ENCODE data around the gene MPND.

The MPND gene

DNA sequence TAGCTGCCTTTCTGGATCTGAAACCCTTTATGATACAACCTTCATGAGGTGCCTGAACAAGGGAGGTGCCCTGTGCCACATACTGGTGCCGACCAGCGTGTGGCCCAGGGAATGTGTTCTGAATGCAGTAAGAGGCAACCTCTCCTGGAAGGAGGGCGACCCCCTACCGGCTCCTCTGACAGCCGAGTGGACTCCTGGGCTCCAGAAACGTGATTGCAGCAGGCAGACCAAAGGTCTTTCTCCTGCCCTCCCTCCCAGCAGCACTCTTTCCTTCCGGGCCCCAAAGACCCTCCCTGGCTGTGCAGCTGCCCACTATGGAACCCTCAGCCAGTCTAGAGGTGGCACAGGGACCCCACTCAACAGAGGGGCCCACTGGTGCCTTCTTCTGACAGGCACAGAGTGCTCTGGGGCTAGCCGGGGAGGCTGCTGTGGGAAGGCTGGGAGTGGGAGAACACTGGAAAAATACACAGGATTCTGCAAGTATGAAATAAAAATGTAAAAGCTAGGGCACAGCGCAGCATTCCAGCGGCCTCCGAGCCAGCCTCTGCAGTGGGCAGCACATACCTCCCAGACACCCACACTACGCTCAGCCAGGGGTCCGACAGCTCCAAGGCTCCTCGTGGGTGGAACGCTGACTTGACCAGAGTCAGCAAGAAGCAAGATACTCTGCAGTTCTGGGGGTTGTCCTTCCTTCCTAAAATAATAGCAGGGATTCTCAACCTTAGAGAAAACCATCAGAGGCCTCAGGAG, 42.1 kb downstream of the MPND start:
- no peak for FAIRE-seq

DNA sequence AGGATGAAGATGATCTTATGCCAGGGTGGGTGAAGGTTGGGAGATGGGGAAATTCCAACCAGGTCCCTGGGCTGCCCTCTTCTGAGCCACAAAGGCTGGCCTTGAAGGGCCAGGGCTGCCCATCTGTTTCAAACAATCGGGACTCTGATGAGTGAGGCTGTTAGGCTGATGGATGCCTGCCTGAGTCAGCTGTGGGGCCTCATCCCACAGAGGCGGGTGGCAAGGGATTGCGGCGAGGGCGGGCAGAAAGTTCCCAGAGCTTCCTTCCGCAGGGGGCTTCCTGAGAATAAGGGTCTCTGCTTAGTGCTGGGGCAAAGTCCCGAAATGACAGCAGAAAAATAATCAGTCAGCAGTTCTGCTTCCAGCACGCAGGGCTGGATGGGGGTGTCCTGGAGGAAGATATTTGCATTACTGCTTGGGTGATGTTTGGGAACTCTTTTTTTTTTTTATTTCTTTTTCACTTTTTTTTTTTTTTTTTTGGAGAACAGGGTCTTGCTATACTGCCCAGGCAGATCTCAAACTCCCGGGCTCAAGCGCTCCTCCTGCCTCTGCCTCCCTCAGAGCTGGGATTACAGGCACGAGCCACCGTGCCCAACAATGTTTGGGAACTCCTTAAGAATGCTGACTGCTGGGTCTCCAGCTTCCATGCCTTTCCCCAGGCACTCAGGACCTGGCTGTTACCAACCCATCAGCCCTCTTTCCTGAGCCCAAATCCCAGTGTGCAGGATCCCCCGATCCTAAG, 42.9 kb downstream of the MPND start:
- FAIRE-seq = no peak

DNA sequence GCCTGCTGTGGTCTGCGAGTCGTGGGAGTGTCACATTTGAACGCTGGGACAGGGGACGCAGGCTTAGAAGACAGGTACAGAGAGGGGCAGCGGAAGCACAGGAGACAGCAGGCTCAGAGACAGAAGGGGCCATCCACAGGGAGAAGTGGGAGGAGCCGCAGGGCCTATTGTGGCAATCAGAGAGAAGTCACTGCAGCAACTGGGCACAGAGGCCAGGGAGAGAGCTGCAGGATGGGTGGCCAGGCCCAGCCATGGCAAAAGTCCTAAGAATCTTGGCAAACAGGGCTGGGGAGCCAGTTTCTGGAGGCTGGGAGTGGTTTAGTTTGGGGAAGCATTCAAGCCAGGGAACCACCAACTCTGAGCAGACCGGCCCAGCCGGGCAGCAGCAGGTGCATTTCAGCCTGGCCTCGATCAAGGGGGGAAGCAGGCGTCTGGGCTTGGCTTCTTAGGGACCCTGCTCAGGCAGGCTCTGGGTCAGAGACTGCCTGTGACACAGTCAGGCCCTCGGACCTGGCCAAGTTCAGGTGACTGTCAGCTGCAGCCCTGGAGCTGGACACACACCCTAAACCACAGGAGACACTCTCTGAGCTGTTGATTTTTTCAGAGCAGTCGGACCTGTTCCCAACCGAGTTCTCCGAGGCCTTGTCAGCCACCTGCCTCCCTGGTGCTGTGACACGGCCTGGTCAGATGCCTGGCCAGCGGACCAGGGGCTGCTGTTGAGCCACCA, 45.1 kb downstream of the MPND start:
- FAIRE-seq = no peak

DNA sequence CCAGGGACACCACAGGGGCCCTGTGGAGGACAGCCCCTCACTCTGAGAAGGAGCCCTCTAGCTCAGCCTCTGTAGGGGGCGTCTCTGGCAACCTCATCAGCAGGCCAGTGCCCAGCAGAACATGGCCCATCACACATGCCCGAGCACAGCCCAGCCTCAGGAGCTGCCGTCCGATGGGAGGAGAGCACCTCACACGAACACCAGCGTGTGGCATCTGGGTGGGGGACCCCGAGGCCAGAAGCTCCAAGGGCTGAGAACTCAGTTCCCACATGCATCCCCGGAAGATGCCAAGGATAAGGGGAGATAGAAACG, 45.7 kb downstream of the MPND start:
- no peak for FAIRE-seq

DNA sequence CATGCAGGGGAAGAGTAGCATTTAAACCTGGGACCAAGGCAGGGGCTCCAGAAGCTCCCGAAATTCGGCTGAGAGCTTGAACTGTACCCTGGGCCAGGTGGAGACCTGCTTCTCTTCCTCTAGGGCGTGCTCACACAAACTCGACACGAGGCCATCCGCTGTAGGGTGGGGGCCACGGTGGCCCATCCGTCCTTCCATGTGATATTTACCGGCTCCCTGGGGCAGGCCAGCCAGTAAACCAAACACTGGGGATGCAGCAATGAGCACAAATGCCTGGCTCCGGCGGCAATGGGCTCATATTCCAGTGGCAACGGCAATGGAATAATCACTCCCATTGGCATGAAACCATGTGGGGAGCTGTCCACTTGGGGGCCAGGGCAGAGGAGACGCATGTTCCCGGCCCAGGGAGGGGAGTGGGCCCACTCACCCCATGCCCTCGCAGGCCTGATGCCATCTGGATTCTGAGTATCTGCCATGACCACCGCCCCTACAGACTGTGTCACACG, 46.2 kb downstream of the MPND start:
- no peak for FAIRE-seq

DNA sequence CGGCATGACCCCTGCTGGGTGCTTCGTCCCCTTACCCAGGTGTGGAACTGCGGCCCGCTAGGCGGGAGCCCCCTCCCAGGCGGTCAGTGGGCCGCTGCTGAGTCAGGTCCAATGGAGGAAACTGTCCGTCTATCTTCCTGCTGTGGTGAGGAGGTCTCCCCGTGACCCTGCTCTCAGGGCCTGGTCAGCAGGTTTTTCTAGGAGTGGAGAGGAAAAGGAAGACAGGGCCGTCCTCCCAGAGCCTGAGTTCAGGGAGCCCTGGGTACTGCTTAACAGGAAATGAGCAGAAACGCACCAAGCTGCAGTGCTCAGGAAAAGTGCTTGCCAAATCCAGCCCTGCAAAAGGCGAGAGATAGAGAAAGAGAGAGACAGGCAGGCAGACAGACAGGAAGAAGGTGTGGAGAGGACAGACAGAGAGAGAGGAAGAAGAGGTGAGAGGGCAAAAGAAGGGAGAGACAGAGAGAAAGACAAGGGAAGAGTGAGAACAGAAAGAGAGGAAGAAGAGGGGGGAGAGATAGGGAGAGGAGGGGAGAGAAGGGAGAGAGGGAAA, 46.7 kb downstream of the MPND start:
- no peak for FAIRE-seq

DNA sequence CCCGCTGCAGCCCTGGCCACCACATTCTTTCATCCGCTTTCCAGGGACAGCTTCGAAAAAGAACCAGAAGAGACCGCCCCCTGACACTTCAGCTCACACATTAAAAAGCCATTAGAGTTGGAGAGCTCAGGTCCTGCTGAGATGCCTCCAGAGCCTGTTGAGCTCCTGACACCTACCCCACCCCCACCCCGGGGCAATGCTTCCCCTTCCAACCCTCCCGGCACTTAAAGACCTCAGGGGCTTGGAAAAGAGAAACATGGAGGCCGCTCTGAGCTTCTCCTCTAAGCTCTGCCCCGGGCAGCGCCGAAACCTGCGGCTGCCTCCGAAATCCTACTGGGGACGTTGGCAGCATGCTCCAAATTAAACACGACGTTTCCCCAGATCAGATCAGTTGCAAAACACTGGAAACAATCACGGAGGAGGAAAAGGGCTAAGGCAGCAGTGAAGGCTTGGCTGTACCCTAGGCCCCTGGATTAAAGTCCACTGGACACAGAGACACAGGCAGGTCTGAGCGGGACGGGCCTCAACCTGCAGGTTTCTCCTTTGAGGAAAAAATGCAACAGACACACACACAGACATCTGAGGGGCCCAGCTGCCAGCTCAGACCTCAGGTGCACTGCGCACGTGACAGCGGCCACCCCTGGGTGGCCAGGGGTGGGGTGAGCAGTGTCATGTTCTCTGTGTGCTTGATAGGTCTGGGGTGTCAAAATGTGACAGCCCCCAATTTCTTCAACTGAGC, 47.4 kb downstream of the MPND start:
- FAIRE-seq = no peak

DNA sequence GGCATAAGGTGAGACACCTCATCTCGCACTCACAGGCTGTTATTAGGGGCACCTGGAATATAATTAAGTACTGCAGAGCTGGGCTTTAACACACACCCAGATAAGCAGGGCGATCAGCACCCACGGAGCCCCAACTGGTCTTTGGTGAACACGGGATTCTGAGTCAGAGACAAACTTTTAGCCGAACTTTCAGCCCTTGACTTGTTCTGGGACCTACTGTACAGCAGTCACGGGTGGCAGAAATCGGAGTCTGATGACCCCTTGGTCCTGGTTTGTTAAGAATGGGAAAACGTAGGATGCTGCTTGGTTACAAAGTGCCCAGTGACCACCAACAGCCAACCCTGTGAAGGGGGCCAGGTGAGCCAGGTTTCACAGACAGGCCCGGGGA, 47.9 kb downstream of the MPND start:
- FAIRE-seq = no peak

DNA sequence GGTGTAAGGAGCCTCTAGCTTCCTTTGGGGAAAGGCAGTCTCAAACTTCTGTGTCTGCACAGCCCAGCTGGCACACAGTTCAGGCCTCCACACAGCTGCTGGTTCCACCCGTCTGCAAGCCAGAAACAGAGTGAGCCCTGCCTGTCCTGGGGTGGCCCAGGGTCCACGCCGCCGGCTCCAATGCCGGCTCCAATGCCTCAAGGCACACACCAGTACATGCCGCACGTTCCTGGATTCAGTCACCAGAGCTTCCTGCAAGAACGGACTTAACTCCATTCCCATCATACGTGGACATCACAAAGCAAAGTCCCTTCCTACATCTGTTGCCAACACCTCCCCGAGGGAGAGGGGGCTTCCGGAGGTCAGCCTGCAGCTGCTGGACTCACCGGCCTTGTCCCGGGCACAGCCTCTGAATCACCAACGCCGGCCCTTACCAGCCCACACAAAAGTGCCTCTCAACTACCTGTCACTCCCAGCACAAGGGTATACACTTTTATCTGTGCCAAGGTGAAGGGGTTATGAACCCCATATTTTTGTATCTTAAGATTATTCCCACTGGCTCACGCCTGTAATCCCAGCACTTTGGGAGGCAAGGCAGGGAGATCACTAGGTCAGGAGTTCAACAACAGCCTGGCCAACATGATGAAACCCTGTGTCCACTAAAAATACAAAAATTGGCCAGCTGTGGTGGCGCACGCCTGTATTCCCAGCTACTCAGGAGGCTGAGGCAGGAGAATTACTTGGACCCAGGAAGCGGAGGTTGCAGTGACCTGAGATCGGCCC, 48.5 kb downstream of the MPND start:
- FAIRE-seq = no peak

DNA sequence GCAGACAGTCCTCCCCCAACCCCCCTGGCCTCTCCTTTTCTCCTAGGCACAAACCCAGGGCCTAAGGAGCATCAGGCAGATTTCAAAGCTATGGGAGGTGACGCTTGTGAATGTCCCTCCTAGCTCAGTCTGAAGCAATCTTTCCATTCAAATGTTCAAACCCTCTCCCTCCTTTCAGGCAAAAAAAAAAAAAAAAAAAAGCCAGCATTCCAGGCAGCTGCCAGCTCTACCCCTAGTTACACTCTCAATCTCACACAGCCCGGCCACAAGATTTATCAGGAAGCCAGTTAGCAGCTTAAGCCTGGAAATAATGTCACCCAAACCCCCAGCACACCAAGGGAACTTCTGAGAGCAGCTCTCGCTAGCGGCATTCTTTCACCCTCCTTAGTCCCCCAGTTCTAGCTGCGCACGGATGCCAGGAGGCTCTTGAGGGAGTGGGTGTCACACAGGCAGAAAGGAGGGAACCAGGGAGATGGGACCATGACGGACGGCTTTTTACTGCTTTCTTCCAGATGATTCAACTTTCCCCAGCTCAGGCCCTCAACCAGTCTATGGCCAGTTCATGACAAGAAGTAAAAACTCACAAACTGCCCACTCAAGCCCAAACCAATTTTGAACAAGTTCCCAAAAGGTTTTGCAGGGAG, 50.7 kb downstream of the MPND start:
- FAIRE-seq = no peak

DNA sequence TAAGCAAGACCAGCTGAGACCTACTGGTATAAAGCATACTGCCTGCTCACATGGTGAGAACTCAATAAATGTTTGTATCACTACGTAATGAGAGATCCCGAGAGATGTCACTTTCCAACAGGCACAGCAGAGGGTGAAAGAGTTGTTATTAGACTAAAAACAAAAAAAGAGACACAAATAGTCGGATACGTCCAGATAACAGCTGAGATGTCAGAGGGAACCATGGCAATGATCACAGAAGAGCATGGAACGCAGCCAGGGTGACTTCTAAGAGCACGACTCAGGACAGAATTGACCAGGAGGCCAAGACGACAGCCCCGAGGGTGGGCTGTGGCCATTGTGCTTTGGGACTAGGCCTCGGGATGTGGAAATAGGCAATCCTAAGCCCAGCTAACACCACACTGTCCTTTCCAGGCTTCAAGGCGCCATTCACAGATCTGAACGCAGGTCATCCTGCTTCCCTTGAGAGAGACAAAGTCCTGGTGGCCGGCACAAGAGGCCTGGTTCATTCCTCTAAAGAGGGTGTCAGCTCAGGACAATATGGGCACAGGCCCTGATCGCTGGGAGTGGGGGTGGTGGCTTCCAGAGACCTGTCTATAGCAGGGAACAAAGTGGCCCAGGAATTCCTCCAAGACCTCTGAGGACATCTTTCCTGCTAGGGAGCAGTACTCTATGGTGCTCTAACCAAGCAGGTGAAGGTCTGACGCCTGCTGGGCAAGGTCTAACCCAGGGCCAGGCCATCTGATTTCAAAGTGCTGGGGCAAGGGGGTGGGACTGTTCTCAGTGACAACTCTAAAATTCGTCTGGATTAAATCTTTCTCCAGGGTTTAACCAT, 53.8 kb downstream of the MPND start:
- FAIRE-seq = no peak

DNA sequence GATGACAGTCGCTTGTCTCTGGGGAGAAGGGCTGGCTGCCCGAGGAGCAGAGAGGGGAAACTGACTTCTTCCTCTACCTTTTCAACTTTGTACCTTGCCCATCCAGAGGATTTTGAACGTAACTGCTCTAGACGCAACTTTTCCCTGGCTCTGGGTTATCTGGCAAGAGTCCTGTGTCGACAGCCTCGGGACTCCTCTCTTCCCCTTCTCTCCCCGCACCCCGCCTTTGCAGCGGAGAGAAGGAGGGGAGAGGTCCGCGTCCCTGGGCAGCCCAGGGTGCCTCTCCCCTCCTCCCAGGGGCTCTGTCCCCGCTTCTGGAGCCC, 56.4 kb downstream of the MPND start:
- FAIRE-seq = no peak

DNA sequence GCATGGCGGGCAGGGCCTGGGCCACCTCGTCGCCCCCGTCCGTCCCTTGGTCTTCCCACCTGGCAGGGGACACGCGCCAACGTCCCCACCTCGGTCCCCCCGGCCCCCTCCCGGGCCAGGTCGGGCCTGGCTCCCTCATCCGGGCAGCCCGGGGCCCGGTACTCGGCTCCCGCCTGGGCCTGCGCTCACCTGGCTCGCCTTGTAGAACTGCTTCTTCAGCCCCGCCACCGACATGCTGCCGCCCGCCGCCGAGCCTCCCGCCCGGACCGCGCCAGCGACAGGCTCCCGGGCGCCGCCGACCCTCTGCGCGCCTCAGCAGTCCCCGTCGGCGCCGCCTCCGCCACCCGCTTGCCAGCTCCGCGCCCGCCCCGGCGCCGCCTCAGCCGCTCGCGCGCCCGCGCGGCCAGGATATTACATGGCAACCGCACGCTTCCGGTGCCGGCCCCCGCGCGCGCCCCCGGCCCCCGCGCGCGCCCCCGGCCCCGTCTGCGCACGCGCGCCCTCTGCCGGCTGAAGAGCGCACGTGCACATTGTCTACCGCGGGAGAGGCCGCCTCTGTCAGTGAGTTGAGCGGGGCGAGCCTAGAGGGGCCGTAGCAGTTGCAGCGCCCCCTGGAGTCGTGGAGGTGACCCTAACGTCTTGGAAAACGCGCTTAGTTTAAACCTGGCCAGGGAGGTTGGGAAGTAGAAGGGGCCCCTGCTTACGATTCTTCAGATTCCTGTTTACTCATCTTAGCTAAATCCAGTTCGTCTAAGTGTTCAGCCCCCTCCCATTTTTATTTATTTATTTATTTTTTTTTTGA, 57.0 kb downstream of the MPND start, which contains the start of gene SH3GL1:
SH3GL1 (minus strand) TSS at position 413 of the 802 bp plus-strand sequence; CDS start at position 234, 179 bp downstream.
- FAIRE-seq = no peak

DNA sequence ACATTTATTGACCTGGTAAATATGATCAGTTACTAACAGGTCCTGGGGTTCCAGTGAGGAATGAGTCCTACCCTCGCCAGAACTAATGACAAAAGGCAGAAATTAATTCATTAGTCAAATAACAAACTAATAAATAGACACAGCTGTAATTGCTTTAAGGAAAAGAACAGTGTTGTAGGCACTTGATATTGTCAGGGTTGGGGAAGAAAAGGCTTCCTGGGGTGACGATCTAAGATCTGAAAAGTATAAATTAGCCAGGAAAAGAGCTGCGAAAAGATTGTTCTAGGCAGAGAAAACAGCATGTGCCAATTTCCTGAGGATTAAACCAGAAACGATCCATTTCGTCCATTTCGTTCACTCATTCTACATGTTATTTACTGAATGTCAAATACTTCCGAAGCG, 58.4 kb downstream of the MPND start:
- FAIRE-seq = no peak

DNA sequence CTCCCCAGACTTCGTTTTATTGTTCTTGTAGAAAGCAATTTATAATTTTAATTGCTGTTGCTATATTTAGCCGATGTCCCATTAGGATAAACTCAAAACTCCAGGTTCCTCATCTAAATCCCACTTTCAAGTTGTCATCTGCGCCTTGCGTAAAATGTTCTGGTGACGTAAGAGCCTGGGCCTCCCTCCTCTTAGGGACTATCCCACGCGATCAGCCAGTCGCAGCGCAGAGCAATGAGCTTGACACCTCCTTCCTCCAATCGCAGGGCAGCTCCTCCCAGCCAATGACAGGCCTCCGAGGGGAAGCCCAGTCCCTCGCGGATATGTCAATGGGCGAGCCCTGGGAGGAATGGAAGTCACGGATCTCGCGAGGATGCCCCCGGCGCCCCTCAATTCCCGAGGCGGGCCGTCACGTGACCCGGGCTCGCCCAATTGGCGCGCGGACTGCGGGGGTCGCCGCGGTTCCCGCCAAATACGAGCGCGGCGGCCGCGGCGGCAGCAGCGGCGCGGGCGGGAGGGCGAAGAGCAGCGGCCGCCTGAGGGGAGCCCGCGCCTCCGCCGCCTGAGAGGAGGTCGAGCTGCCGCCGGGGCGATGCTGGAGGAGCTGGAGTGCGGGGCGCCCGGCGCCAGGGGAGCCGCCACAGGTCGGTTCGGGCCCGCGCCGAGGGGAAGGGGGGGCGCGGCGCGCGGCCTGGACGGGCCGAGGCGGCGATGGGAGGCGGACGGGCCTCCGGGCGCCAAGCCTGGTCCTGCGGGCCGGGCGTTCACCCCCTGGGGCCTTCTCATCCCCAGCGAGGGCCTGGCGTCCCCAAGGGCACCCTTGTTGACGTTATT, 59.0 kb downstream of the MPND start, which contains the start of gene CHAF1A:
CHAF1A (plus strand) TSS at position 470 of the 834 bp plus-strand sequence; CDS start at position 593, 123 bp downstream.
- FAIRE-seq = peak; percentile 95

DNA sequence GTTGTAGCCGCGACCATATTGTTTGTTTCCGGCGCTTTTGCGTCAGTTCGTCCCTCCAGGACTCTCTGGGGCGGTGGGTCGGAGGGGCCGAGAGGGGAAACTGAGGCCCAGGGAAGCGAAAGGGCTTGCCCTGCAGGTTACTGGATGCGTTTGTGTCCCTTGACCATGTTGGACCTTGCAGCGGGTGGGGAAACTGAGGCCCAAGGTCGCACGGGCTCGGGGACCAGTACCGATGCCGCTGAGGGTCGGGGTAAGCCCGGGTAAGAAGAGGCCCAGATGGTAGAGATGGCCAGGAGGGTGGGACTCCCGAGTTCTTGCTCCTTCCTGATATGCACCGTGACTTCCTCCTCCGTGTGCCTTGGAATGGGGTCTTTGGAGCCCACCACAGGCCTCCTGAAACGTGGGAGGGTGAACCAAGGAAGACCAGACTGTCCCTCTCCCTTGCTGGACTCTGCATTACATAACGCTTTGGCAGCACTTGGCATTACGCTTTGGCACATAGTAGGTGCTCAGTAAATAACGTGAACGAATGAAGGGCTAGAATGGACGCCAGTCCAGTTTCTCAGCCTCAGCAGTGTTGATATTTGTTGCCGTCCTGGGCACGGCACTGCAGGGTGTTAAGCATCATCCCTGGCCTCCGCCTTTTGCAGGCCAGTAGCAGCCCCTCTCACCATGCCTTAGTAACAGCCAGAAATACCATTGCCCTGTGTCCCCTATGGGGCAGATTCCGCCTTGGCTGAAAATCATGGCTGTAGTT, 59.8 kb downstream of the MPND start:
- FAIRE-seq = no peak

DNA sequence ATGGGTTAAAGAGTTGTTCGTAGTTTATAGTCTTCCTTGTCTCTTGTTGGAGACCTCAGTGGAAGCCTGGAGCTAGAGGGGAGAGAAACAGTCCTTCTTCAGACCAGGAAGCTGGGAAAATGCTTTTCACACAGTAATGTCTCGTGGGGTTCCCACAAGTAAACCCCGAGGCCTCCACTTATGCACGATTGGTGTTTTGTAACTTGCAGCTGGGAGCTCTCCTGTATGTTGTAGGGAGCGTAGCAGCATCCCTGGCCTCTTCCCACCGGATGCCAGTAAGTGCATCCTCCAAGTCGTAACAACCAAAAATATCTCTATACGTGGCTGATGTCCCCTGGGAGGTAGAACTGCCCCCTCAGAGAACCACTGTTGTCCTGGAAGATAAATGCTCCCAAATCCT, 62.6 kb downstream of the MPND start:
- no peak for FAIRE-seq

DNA sequence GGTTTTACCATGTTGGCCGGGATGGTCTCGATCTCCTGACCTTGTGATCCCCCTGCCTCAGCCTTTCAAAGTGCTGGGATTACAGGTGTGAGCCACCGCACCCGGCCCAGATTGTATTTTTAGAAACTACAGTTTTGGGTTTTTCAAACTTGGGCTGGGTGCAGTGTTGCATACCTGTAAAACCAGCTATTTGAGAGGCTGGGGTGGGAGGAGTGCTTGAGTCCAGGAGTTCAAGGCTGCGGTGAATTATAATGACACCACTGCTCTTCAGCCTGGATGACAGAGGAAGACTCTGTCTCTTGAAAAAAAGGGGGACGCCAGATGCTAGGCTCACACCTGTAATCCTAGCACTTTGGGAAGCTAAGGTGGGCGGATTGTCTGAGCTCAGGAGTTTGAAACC, 63.3 kb downstream of the MPND start:
- FAIRE-seq = no peak

Data from TTC549 (cell line).